WTC11 (cell line): Measurements from ENCODE around the gene MRGPRX1.

Experiments
- CTCF ChIP-seq: fragments of 200-600 bp; IDR thresholded peaks from 2 replicates; pipeline ENCODE4 v1.8.0; 2022; ENCODE audit warnings: antibody characterized with exemption
- E2F1 ChIP-seq: sonication (generic); formaldehyde crosslinking; IDR thresholded peaks from 2 replicates; pipeline ENCODE4 v1.8.0; 2022; ENCODE audit warnings: mild to moderate bottlenecking, missing genetic modification reagents
- IRF2 ChIP-seq: sonication (generic); formaldehyde crosslinking; IDR thresholded peaks from 2 replicates; pipeline ENCODE4 v1.8.0; 2022; ENCODE audit warnings: low read depth, missing genetic modification reagents, borderline replicate concordance
- NR2C2 ChIP-seq: sonication (generic); formaldehyde crosslinking; IDR thresholded peaks from 2 replicates; pipeline ENCODE4 v1.8.0; 2022; ENCODE audit warnings: mild to moderate bottlenecking, missing genetic modification reagents
- SP1 ChIP-seq: sonication (generic); formaldehyde crosslinking; conservative IDR thresholded peaks from 2 replicates; pipeline ENCODE4 v1.8.1; 2022; ENCODE audit warnings: missing genetic modification reagents
- TCF7 ChIP-seq: sonication (generic); formaldehyde crosslinking; IDR thresholded peaks from 2 replicates; pipeline ENCODE4 v1.8.0; 2022; ENCODE audit warnings: mild to moderate bottlenecking, low read depth, missing genetic modification reagents, moderate library complexity
- USF1 ChIP-seq: sonication (generic); formaldehyde crosslinking; IDR thresholded peaks from 2 replicates; pipeline ENCODE4 v1.8.0; 2022; ENCODE audit warnings: mild to moderate bottlenecking, missing genetic modification reagents
- ZNF532 ChIP-seq: fragments of 250-450 bp; sonication (Bioruptor Pico); IDR thresholded peaks from 2 replicates; pipeline ENCODE4 v1.9.0; 2021; ENCODE audit warnings: mild to moderate bottlenecking, borderline replicate concordance

- TF ChIP-seq USF1 (CRISPR knock-in tag): no peak
- no peak for TF ChIP-seq E2F1 (CRISPR knock-in tag)
- no peak for TF ChIP-seq CTCF
- TF ChIP-seq SP1: no peak
- no peak for TF ChIP-seq ZNF532 (CRISPR knock-in tag)
- no peak for TF ChIP-seq NR2C2 (CRISPR knock-in tag)
- no peak for TF ChIP-seq TCF7 (CRISPR knock-in tag)
- TF ChIP-seq IRF2: no peak
These were observed 31.8 kb downstream of the MRGPRX1 start for GRCh38 chr11:18907391-18907790.
